T1000 (cell line): ENCODE results near the gene SFRP2.
A peak's percentile ranks its signal among the peaks of the same experiment; 100 is the strongest.

Experiments
- DNase-seq: peaks from one replicate; lab custom pipeline; 2025; ENCODE audit warnings: mixed read lengths; lab: John Stamatoyannopoulos, UW

Gene SFRP2

GRCh38 chr4:153771046-153771445 is 17.8 kb downstream of the SFRP2 start:
- no peak for DNase-seq

- DNase-seq = no peak
Measured at GRCh38 chr4:153766758-153767157, 22.1 kb downstream of the SFRP2 start.

- DNase-seq = no peak
Measured at GRCh38 chr4:153765894-153766293, 23.0 kb downstream of the SFRP2 start.

- no peak for DNase-seq
Measured at GRCh38 chr4:153764601-153765368, 24.1 kb downstream of the SFRP2 start.

- no peak for DNase-seq
Measured at GRCh38 chr4:153763404-153763803, 25.5 kb downstream of the SFRP2 start.

GRCh38 chr4:153759407-153760316 is 29.2 kb downstream of the SFRP2 start, which contains the start of gene RNF175:
TSS of gene RNF175 (minus strand) at chr4:153760024. CDS start at chr4:153759862, 162 bp downstream.
- no peak for DNase-seq

- no peak for DNase-seq
Measured at GRCh38 chr4:153758688-153759406, 30.0 kb downstream of the SFRP2 start.

- no peak for DNase-seq
Measured at GRCh38 chr4:153758136-153758535, 30.7 kb downstream of the SFRP2 start.

GRCh38 chr4:153757407-153757806 is 31.5 kb downstream of the SFRP2 start:
- no peak for DNase-seq

GRCh38 chr4:153755186-153755585 is 33.7 kb downstream of the SFRP2 start:
- no peak for DNase-seq

- peak; percentile 34 for DNase-seq
Measured at GRCh38 chr4:153750197-153750817, 38.6 kb downstream of the SFRP2 start.

GRCh38 chr4:153748378-153748777 is 40.5 kb downstream of the SFRP2 start:
- DNase-seq = no peak

GRCh38 chr4:153747406-153747955 is 41.4 kb downstream of the SFRP2 start:
- DNase-seq = no peak

- no peak for DNase-seq
Measured at GRCh38 chr4:153745651-153746050, 43.2 kb downstream of the SFRP2 start.

- DNase-seq = no peak
Measured at GRCh38 chr4:153741541-153741940, 47.3 kb downstream of the SFRP2 start.

- DNase-seq = no peak
Measured at GRCh38 chr4:153735906-153736461, 52.9 kb downstream of the SFRP2 start.

GRCh38 chr4:153733751-153734448 is 55.0 kb downstream of the SFRP2 start:
- no peak for DNase-seq

- no peak for DNase-seq
Measured at GRCh38 chr4:153731239-153731638, 57.6 kb downstream of the SFRP2 start.
